Kidney (tissue), 14 donors: ENCODE measurements around the gene COL23A1. TPM values are rescaled to one million over a fixed set of nuclear protein-coding genes. Genes with fewer than 3 reads are reported as not detected.

Experiments used
- DNase-seq, 5 donors: peaks; one replicate each; pipeline ENCODE4 v3.0.0-alpha.2; 2013 to 2020
- FAIRE-seq: peaks from 2 replicates; lab custom pipeline; 2012; peaks lifted over from hg19 to GRCh38; lab: Jason Lieb, UNC
- H3K27ac ChIP-seq, 2 donors: one replicate each; pipeline ENCODE4 v1.7.0; 2013; ENCODE audit warnings: low read depth in 2 of 2, low read length in 2 of 2, inconsistent platforms in 1 of 2
- H3K27me3 ChIP-seq: one replicate; pipeline ENCODE4 v1.7.1; 2013; ENCODE audit warnings: low read length, inconsistent platforms; ENCODE audit not compliant: control insufficient read depth, insufficient read depth
- H3K36me3 ChIP-seq, 3 donors: one replicate each; pipeline versions ENCODE4 v1.7.0 to v1.7.1; 2013; ENCODE audit warnings: low read length in 3 of 3, control low read depth in 1 of 3, inconsistent platforms in 1 of 3; ENCODE audit not compliant: insufficient read depth in 3 of 3, control insufficient read depth in 2 of 3
- H3K4me1 ChIP-seq, 3 donors: one replicate each; pipeline versions ENCODE4 v1.7.0 to v1.7.1; 2013; ENCODE audit warnings: low read length in 3 of 3, inconsistent platforms in 1 of 3, low read depth in 1 of 3; ENCODE audit not compliant: control insufficient read depth in 2 of 3, insufficient read depth in 2 of 3
- H3K4me3 ChIP-seq, 3 donors: one replicate each; pipeline versions ENCODE4 v1.7.0 to v1.8.1; 2013; ENCODE audit warnings: low read length in 3 of 3, control low read depth in 1 of 3, inconsistent platforms in 1 of 3
- H3K9ac ChIP-seq, 3 donors: one replicate each; pipeline versions ENCODE4 v1.7.0 to v1.7.1; 2013; ENCODE audit warnings: low read length in 3 of 3, control low read depth in 1 of 3, inconsistent platforms in 1 of 3
- H3K9me3 ChIP-seq, 3 donors: one replicate each; pipeline versions ENCODE4 v1.7.0 to v1.7.1; 2013; ENCODE audit warnings: low read length in 3 of 3, control low read depth in 1 of 3, inconsistent platforms in 1 of 3; ENCODE audit not compliant: control insufficient read depth in 2 of 3, insufficient read depth in 1 of 3
- intact Hi-C: fragments of 100-400 bp; cut with DNase I; formaldehyde crosslinking; loops from one replicate; pipeline ENCODE4 v1.11.1; 2022
- polyA plus RNA-seq: library from polyadenylated mRNA; stranded (reverse); fragments of 350-450 nt; fragmentation: Illumina TruSeq; extraction: RNeasy Lipid Tissue Mini Kit (QIAGEN cat#74804); gene quantifications from one replicate; pipeline ENCODE4 v1.2.3, GENCODE V29; 2014; ENCODE audit warnings: low read depth, low replicate concordance; ENCODE audit not compliant: insufficient read depth
- total RNA-seq: library from RNA; stranded (reverse); fragmentation: NEBNext Ultra II Directional; extraction: Animal tissue kit (Norgen Biotek cat#: 25700); gene quantifications from one replicate; pipeline ENCODE4 v1.2.1, GENCODE V29; 2021
- TF ChIP-seq, protein P1 (sequence below): IDR thresholded peaks from 3 replicates; pipeline ENCODE4 v1.5.1; 2012; ENCODE audit warnings: mild to moderate bottlenecking, moderate library complexity, borderline replicate concordance; ENCODE audit not compliant: insufficient read depth; ENCODE audit errors: extremely low read depth
- donor health status: control.
- donor health status: control.
- donor health status: control.
- donor health status: control.
- donor health status: control.
- donor health status: DM: yes; HTN: yes; CAD: no.
- donor health status: Normal renal cell carcinoma (clear cell type).

COL23A1 gene
- total and polyA plus RNA-seq, 2 donors from 2014 or later, result 4.1 to 8.7 TPM

DNA sequence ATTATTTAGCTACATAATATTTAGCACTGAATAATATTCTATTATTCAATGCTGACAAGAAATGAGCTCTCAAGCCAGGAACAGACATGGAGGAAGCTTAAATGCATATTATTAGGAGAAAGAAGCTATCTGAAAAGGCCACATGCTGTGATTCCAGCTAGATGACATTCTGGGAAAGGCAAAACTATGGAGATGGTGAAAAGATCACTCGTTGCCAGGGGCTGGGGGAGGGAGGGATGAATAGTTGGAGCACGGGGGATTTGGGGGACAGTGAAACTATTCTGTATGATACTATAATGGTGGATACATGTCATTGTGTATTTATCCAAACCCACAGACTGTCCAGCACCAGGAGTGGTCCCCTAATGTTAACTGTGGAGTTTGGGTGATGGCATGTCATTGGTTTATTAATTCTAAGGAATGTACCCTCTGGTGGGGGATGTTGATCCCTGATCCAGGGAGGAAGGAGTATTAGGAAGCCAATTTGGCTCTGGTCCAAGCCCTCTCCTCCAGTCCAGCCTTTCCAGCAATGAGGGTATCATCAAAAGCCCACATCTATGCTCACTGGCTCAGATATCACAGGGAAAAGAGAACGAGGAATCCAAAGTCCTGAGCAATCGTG is 162.5 kb downstream of the COL23A1 start:
- no peak overlapping the region for H3K27ac ChIP-seq
- H3K27me3 ChIP-seq, result no peaks in the 10 kb centered on the region
- no peaks in the 10 kb centered on the region for H3K36me3 ChIP-seq
- no peak overlapping the region for H3K4me3 ChIP-seq
- intact Hi-C loops, result no loop called here
- TF ChIP-seq, protein P1, sequence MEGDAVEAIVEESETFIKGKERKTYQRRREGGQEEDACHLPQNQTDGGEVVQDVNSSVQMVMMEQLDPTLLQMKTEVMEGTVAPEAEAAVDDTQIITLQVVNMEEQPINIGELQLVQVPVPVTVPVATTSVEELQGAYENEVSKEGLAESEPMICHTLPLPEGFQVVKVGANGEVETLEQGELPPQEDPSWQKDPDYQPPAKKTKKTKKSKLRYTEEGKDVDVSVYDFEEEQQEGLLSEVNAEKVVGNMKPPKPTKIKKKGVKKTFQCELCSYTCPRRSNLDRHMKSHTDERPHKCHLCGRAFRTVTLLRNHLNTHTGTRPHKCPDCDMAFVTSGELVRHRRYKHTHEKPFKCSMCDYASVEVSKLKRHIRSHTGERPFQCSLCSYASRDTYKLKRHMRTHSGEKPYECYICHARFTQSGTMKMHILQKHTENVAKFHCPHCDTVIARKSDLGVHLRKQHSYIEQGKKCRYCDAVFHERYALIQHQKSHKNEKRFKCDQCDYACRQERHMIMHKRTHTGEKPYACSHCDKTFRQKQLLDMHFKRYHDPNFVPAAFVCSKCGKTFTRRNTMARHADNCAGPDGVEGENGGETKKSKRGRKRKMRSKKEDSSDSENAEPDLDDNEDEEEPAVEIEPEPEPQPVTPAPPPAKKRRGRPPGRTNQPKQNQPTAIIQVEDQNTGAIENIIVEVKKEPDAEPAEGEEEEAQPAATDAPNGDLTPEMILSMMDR, result no peak
- no peaks in the 10 kb centered on the region for H3K9me3 ChIP-seq
- H3K4me1 ChIP-seq, result peaks cover 0 to 36% (median 13%) of the 10 kb centered on the region in 3 donors
- DNase-seq, result no peak
- no peak for FAIRE-seq
- H3K9ac ChIP-seq, result no peak overlapping the region

GRCh38 chr5:178426326-178427130 is 163.7 kb downstream of the COL23A1 start:
- H3K27ac ChIP-seq, result no peak overlapping the region
- H3K36me3 ChIP-seq, result no peaks in the 10 kb centered on the region
- H3K9ac ChIP-seq, result no peak overlapping the region
- no peaks in the 10 kb centered on the region for H3K9me3 ChIP-seq
- FAIRE-seq (no peak), DNase-seq (peak in 1 of 5 donors; percentile 49)
- intact Hi-C loops, result no loop called here
- no peaks in the 10 kb centered on the region for H3K27me3 ChIP-seq
- TF ChIP-seq, protein P1, result no peak
- peaks cover 0 to 29% (median 8%) of the 10 kb centered on the region in 3 donors for H3K4me1 ChIP-seq
- no peak overlapping the region for H3K4me3 ChIP-seq

DNA sequence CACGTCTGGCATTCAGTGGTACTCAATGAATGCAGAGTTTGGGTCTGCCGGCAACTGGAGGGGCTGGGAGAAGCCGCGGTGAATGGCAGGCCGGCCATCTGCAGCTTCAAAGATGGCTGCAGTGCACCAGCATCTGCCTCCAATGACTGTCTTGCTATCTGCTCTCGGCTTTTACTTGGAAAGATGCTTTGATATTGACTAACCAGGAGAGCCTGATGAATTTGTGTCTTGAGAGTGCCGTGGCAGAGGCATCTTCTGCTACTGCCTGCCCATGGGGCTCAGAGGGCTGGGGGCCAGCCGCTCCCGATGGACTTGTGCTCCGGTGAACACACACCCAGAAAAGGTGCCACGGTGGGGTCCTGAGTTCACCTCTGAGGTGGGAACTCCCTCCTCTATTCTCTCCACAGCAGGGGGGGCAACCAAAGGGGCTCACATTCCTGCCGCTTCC is 164.5 kb downstream of the COL23A1 start:
- H3K4me3 ChIP-seq, result no peak overlapping the region
- H3K9me3 ChIP-seq, result no peaks in the 10 kb centered on the region
- H3K4me1 ChIP-seq, result peaks cover 0 to 25% (median 8%) of the 10 kb centered on the region in 3 donors
- no peak overlapping the region for H3K9ac ChIP-seq
- TF ChIP-seq, protein P1, result no peak
- H3K27me3 ChIP-seq, result no peaks in the 10 kb centered on the region
- intact Hi-C loops, result no loop called here
- no peaks in the 10 kb centered on the region for H3K36me3 ChIP-seq
- DNase-seq (peak in 1 of 5 donors; percentile 50), FAIRE-seq (no peak)
- H3K27ac ChIP-seq, result no peak overlapping the region
